K562 (cell line): ENCODE results near the gene CBFA2T3. TPM values are rescaled to one million over a fixed set of nuclear protein-coding genes. Genes with fewer than 3 reads are reported as not detected.

Experiments used
- BRD9 ChIP-seq: fragments of 450-650 bp; IDR thresholded peaks from 2 replicates; pipeline ENCODE4 v1.6.1; 2018; ENCODE audit warnings: low read depth; ENCODE audit not compliant: partially characterized antibody
- CBX3 ChIP-seq, 2 experiments: IDR thresholded peaks; 1 replicate in 1 of 2; 2 replicates in 1 of 2; pipeline ENCODE4 v1.6.1; 2012; ENCODE audit warnings: inconsistent platforms in 2 of 2, low read length in 2 of 2, borderline replicate concordance in 1 of 2, control low read depth in 1 of 2
- CCAR2 ChIP-seq: fragments of 200-400 bp; formaldehyde crosslinking; IDR thresholded peaks from 2 replicates; pipeline ENCODE4 v1.6.1; 2017; ENCODE audit warnings: mild to moderate bottlenecking, low read depth, low read length
- E2F1 ChIP-seq: sonication (generic); formaldehyde crosslinking; IDR thresholded peaks from 2 replicates; pipeline ENCODE4 v1.8.1; 2023; ENCODE audit warnings: mild to moderate bottlenecking, missing genetic modification reagents, moderate library complexity
- ETV6 ChIP-seq, 3 experiments: fragments of 150-350 bp in 1 of 3; sonication (generic) in 1 of 3; formaldehyde crosslinking in 1 of 3; IDR thresholded peaks; 2 replicates each; pipeline versions ENCODE4 v1.6.1 to v1.8.0; 2014 to 2022; ENCODE audit warnings: borderline replicate concordance in 2 of 3, low read depth in 2 of 3, antibody characterized with exemption in 1 of 3, low read length in 1 of 3, mild to moderate bottlenecking in 1 of 3, missing genetic modification reagents in 1 of 3
- EZH2 ChIP-seq: IDR thresholded peaks from 2 replicates; pipeline ENCODE4 v1.6.1; 2012; ENCODE audit warnings: low read depth, mild to moderate bottlenecking, inconsistent platforms, low read length, borderline replicate concordance
- FOXK1 ChIP-seq: sonication (generic); formaldehyde crosslinking; IDR thresholded peaks from 2 replicates; pipeline ENCODE4 v1.8.0; 2022; ENCODE audit warnings: missing genetic modification reagents, mild to moderate bottlenecking, borderline replicate concordance
- HDAC3 ChIP-seq: fragments of 450-650 bp; IDR thresholded peaks from 2 replicates; pipeline ENCODE4 v1.6.1; 2018; ENCODE audit warnings: borderline replicate concordance, mild to moderate bottlenecking, moderate library complexity; ENCODE audit not compliant: partially characterized antibody
- KLF6 ChIP-seq: fragments of 250-450 bp; sonication (Bioruptor Pico); IDR thresholded peaks from 2 replicates; pipeline ENCODE4 v1.4.0; 2020; ENCODE audit warnings: mild to moderate bottlenecking, moderate library complexity, borderline replicate concordance
- MCM5 ChIP-seq: fragments of 450-650 bp; IDR thresholded peaks from 2 replicates; pipeline ENCODE4 v1.6.1; 2016; ENCODE audit warnings: low read depth
- MLLT1 ChIP-seq, 2 experiments: fragments of 450-650 bp; IDR thresholded peaks; 2 replicates each; pipeline ENCODE4 v1.6.1; 2016
- NCOA6 ChIP-seq: fragments of 450-650 bp; IDR thresholded peaks from 2 replicates; pipeline ENCODE4 v1.6.1; 2017; ENCODE audit warnings: mild to moderate bottlenecking
- NEUROD1 ChIP-seq: fragments of 150-350 bp; IDR thresholded peaks from 2 replicates; pipeline ENCODE4 v1.6.1; 2014; ENCODE audit warnings: borderline replicate concordance, low read length, low read depth; ENCODE audit not compliant: partially characterized antibody
- POLR3G ChIP-seq: IDR thresholded peaks from 2 replicates; pipeline ENCODE4 v1.6.1; 2011; ENCODE audit not compliant: insufficient read length, insufficient replicate concordance; ENCODE audit errors: extremely low read depth
- RCOR1 ChIP-seq, 2 experiments: IDR thresholded peaks; 2 replicates each; pipeline ENCODE4 v1.6.1; 2012; ENCODE audit warnings: low read depth in 2 of 2, low read length in 2 of 2, borderline replicate concordance in 1 of 2, improper control_type of control experiment in 1 of 2
- SUPT5H ChIP-seq: fragments of 450-650 bp; IDR thresholded peaks from 2 replicates; pipeline ENCODE4 v1.6.1; 2016
- TEAD4 ChIP-seq, 2 experiments: sonication (generic) in 1 of 2; formaldehyde crosslinking in 1 of 2; IDR thresholded peaks; 2 replicates each; pipeline versions ENCODE4 v1.6.1 to v1.8.0; 2012 to 2022; ENCODE audit warnings: borderline replicate concordance in 1 of 2, inconsistent platforms in 1 of 2, low read length in 1 of 2, mild to moderate bottlenecking in 1 of 2, missing genetic modification reagents in 1 of 2
- TSC22D4 ChIP-seq: fragments of 450-650 bp; IDR thresholded peaks from 2 replicates; pipeline ENCODE4 v1.6.1; 2016; ENCODE audit warnings: missing genetic modification characterization, missing biosample characterization, control low read depth
- ZBTB9 ChIP-seq: fragments of 450-650 bp; formaldehyde crosslinking; IDR thresholded peaks from 2 replicates; pipeline ENCODE4 v1.4.0; 2020; ENCODE audit warnings: mild to moderate bottlenecking, moderate library complexity
- ZC3H11A ChIP-seq: IDR thresholded peaks from 2 replicates; pipeline ENCODE4 v1.6.1; 2012; ENCODE audit warnings: low read depth, low read length, improper control_type of control experiment
- ZNF224 ChIP-seq: sonication (generic); formaldehyde crosslinking; IDR thresholded peaks from 2 replicates; pipeline ENCODE4 v1.8.0; 2022; ENCODE audit warnings: mild to moderate bottlenecking, missing genetic modification reagents
- polyA plus RNA-seq, 8 experiments: library from polyadenylated mRNA; depleted of rRNA in 4 of 8; stranded (reverse) in 5 of 8; unstranded in 3 of 8; fragments of >200 nt; fragmentation: Nextera tagmentation in 2 of 8; fragmentation: Illumina TruSeq in 1 of 8; extraction: Ambion mirVana in 2 of 8; extraction: Trizol in 1 of 8; gene quantifications; 2 replicates each; pipeline versions ENCODE4 v1.2.1 to v1.2.3, GENCODE V29; 2011 to 2014; ENCODE audit warnings: inconsistent platforms in 1 of 8, missing spikeins in 1 of 8
- total RNA-seq, 7 experiments: library from RNA; depleted of rRNA in 6 of 7; stranded (reverse); fragments of >200 nt in 6 of 7; fragmentation: Illumina TruSeq in 2 of 7; extraction: Trizol in 2 of 7; gene quantifications; 2 replicates each; pipeline versions ENCODE4 v1.2.1 to v1.2.3, GENCODE V29; 2011 to 2021; ENCODE audit warnings: low replicate concordance in 1 of 7
- TF ChIP-seq, protein P1 (sequence below): fragments of 450-650 bp; IDR thresholded peaks from 2 replicates; pipeline ENCODE4 v1.6.1; 2016; ENCODE audit warnings: low read depth, mild to moderate bottlenecking, moderate library complexity

CBFA2T3 gene
- total and polyA plus RNA-seq, 9 of the 15 experiments (the other 6 are each of a cell fraction or from before 2014, with no cell fraction given) = 2.3 to 145 (median 6.7) TPM

DNA sequence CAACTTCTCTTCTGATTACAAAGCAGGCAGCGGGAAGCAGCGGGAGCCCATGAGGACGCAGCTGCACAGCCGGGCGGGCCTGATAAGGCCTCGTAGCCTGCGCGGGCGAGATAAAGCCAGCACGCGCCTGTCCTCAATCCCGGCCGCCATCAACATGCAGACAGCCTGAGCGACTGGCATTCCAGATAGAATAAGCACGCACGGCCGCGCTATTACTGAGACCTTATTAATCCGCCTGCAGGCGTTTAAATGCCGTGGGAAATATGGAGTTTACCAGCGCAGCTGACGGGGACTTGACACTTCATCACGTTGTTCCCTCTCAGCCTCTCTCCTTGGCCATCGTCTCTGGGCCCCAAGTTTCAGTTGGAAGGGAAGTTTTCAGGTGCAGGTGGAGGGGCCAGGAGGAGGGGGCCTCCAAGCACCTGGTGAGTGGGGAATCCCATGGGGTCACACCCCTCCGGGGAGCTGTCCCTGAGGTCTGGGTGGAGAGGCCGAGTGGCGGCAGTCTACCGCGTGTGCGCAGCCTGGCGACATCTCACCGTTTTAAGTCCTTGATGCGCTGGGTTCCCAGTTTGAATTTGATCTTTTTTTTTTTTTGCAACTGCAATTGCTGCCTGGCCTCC lies 27.3 kb upstream of the CBFA2T3 start (continued):
- TF ChIP-seq TSC22D4 (tag) = no peak
- peak; percentile 66 for TF ChIP-seq E2F1
- TF ChIP-seq CCAR2 = no peak
- TF ChIP-seq KLF6 (CRISPR knock-in tag) = peak; percentile 88
- TF ChIP-seq SUPT5H = no peak
- TF ChIP-seq HDAC3 = peak; percentile 99
- TF ChIP-seq ETV6 (IDR thresholded peaks at IDR 0.05; ENCODE audit: borderline replicate concordance in 1 of 2, low read depth in 2 of 2, low read length in 1 of 2) = peak in 1 of 2 experiments; percentile 91; a peak in 2 of 4 replicates
- TF ChIP-seq ETV6 (CRISPR knock-in tag; IDR thresholded peaks at IDR 0.05; ENCODE audit: borderline replicate concordance) = no peak
- peak; percentile 71; the same call in 1 of the 2 replicates for TF ChIP-seq EZH2
- peak; percentile 96 for TF ChIP-seq ZBTB9 (CRISPR knock-in tag)
- TF ChIP-seq, protein P1, sequence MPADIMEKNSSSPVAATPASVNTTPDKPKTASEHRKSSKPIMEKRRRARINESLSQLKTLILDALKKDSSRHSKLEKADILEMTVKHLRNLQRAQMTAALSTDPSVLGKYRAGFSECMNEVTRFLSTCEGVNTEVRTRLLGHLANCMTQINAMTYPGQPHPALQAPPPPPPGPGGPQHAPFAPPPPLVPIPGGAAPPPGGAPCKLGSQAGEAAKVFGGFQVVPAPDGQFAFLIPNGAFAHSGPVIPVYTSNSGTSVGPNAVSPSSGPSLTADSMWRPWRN = peak; percentile 100
- peak; percentile 100 for TF ChIP-seq TEAD4 (IDR thresholded peaks at IDR 0.05; ENCODE audit: low read length)
- peak; percentile 79; the same call in 1 of the 2 replicates for TF ChIP-seq TEAD4 (CRISPR knock-in tag; IDR thresholded peaks at IDR 0.05; ENCODE audit: borderline replicate concordance)
- TF ChIP-seq NCOA6 = no peak; the same call in 1 of the 2 replicates
- 0 out of 4 replicates have a peak, but pooled peaks of 1 of the 2 experiments have one; percentile 17 for TF ChIP-seq MLLT1 (IDR thresholded peaks at IDR 0.05)
- 0 out of 2 replicates have a peak, but pooled peaks have one; percentile 65 for TF ChIP-seq ZC3H11A
- no peak for TF ChIP-seq POLR3G
- TF ChIP-seq BRD9 = peak; percentile 46
- TF ChIP-seq RCOR1 (IDR thresholded peaks at IDR 0.05; ENCODE audit: borderline replicate concordance in 1 of 2, low read depth in 2 of 2, low read length in 2 of 2) = peak; percentile 99 to 100
- TF ChIP-seq ZNF224 = no peak
- no peak; the same call in 1 of the 2 replicates for TF ChIP-seq FOXK1 (CRISPR knock-in tag)
- peak; percentile 91 for TF ChIP-seq NEUROD1
- no peak for TF ChIP-seq MCM5
- TF ChIP-seq CBX3 (IDR thresholded peaks at IDR 0.05; ENCODE audit: borderline replicate concordance in 1 of 2, low read length in 2 of 2) = peak in 1 of 2 experiments; percentile 92; a peak in 2 of 3 replicates
